HEK293 (cell line): ENCODE measurements around the gene CDX1.

Experiments used
- CTCF ChIA-PET: fragments of 350-600 bp; formaldehyde crosslinking; extraction: SDS; loops from one replicate; lab custom pipeline; 2021; ENCODE audit warnings: antibody characterized with exemption; lab: Yijun Ruan, JAX
- POLR2A ChIA-PET: fragments of 300-600 bp; formaldehyde crosslinking; extraction: SDS; loops from one replicate; lab custom pipeline; 2020; ENCODE audit warnings: antibody characterized with exemption, inconsistent platforms; lab: Yijun Ruan, JAX
- H3K27ac ChIP-seq: fragments of 200-500 bp; sonication (Bioruptor generic); 2 replicates; pipeline ENCODE4 v1.5.1; 2014; ENCODE audit warnings: low read depth, low read length, control low read depth, inconsistent platforms; ENCODE audit errors: extremely low read depth
- H3K36me3 ChIP-seq, 2 experiments: fragments of 200-500 bp in 1 of 2; sonication (Bioruptor generic) in 1 of 2; 1 replicate in 1 of 2; 2 replicates in 1 of 2; pipeline ENCODE4 v1.5.1; 2014 to 2017; ENCODE audit warnings: inconsistent platforms in 2 of 2, low read length in 2 of 2; ENCODE audit not compliant: control insufficient read depth in 2 of 2, insufficient read depth in 1 of 2
- H3K4me1 ChIP-seq: fragments of 200-500 bp; sonication (Bioruptor generic); 2 replicates; pipeline ENCODE4 v1.5.1; 2014; ENCODE audit warnings: mild to moderate bottlenecking, low read length, inconsistent platforms; ENCODE audit not compliant: control insufficient read depth, insufficient read depth
- H3K4me3 ChIP-seq: 2 replicates; pipeline ENCODE4 v1.5.1; 2011; ENCODE audit warnings: low read depth, mild to moderate bottlenecking, control low read depth, low read length, moderate library complexity
- H3K9me3 ChIP-seq: fragments of 200-500 bp; sonication (Bioruptor generic); 2 replicates; pipeline ENCODE4 v1.5.1; 2014; ENCODE audit warnings: low read depth, low read length, inconsistent platforms; ENCODE audit not compliant: control insufficient read depth, insufficient read depth
- KLF9 ChIP-seq: fragments of 450-650 bp; formaldehyde crosslinking; IDR thresholded peaks from 2 replicates; pipeline ENCODE4 v1.5.1; 2016; ENCODE audit warnings: missing biosample characterization, missing genetic modification characterization, low read depth
- MEIS1 ChIP-seq: sonication (generic); formaldehyde crosslinking; IDR thresholded peaks from 2 replicates; pipeline ENCODE4 v1.8.1; 2022; ENCODE audit warnings: missing genetic modification reagents, mild to moderate bottlenecking, borderline replicate concordance
- RBAK ChIP-seq: fragments of 450-650 bp; formaldehyde crosslinking; IDR thresholded peaks from 2 replicates; pipeline ENCODE4 v1.5.1; 2016; ENCODE audit warnings: missing biosample characterization, missing genetic modification characterization
- SCRT1 ChIP-seq: fragments of 450-650 bp; formaldehyde crosslinking; IDR thresholded peaks from 2 replicates; pipeline ENCODE4 v1.5.1; 2016; ENCODE audit warnings: missing biosample characterization, missing genetic modification characterization, borderline replicate concordance
- SCRT2 ChIP-seq: fragments of 450-650 bp; formaldehyde crosslinking; IDR thresholded peaks from 2 replicates; pipeline ENCODE4 v1.5.1; 2016; ENCODE audit warnings: missing biosample characterization, missing genetic modification characterization
- SP2 ChIP-seq: fragments of 450-650 bp; formaldehyde crosslinking; IDR thresholded peaks from 2 replicates; pipeline ENCODE4 v1.5.1; 2016; ENCODE audit warnings: missing biosample characterization, missing genetic modification characterization
- TRIM28 ChIP-seq: IDR thresholded peaks from 2 replicates; pipeline ENCODE4 v1.6.1; 2011; ENCODE audit warnings: low read length, control low read depth, borderline replicate concordance
- ZNF133 ChIP-seq: fragments of 450-650 bp; formaldehyde crosslinking; IDR thresholded peaks from 2 replicates; pipeline ENCODE4 v1.5.1; 2016; ENCODE audit warnings: missing biosample characterization, missing genetic modification characterization
- ZNF19 ChIP-seq: fragments of 450-650 bp; formaldehyde crosslinking; IDR thresholded peaks from 2 replicates; pipeline ENCODE4; 2016; ENCODE audit warnings: missing biosample characterization, missing genetic modification characterization, low read depth
- ZNF2 ChIP-seq: fragments of 450-650 bp; formaldehyde crosslinking; IDR thresholded peaks from 2 replicates; pipeline ENCODE4 v1.5.1; 2016; ENCODE audit warnings: missing biosample characterization, missing genetic modification characterization
- ZNF202 ChIP-seq: fragments of 450-650 bp; formaldehyde crosslinking; IDR thresholded peaks from 2 replicates; pipeline ENCODE4 v1.5.1; 2016; ENCODE audit warnings: missing biosample characterization, missing genetic modification characterization, borderline replicate concordance
- ZNF239 ChIP-seq: fragments of 450-650 bp; formaldehyde crosslinking; IDR thresholded peaks from 2 replicates; pipeline ENCODE4 v1.5.1; 2016; ENCODE audit warnings: missing biosample characterization, missing genetic modification characterization
- ZNF37A ChIP-seq: fragments of 450-650 bp; IDR thresholded peaks from 2 replicates; pipeline ENCODE4 v1.5.1; 2018; ENCODE audit warnings: missing biosample characterization, missing genetic modification characterization
- ZNF513 ChIP-seq: fragments of 450-650 bp; IDR thresholded peaks from 2 replicates; pipeline ENCODE4 v1.5.1; 2018; ENCODE audit warnings: missing biosample characterization, missing genetic modification characterization
- ZNF530 ChIP-seq: fragments of 450-650 bp; formaldehyde crosslinking; IDR thresholded peaks from 2 replicates; pipeline ENCODE4 v1.5.1; 2016; ENCODE audit warnings: low read depth, missing biosample characterization, missing genetic modification characterization
- ZNF555 ChIP-seq: fragments of 450-650 bp; formaldehyde crosslinking; conservative IDR thresholded peaks from 2 replicates; pipeline ENCODE4 v1.5.1; 2017; ENCODE audit warnings: missing biosample characterization, mild to moderate bottlenecking, missing genetic modification characterization, inconsistent platforms
- ZNF585B ChIP-seq: fragments of 450-650 bp; formaldehyde crosslinking; IDR thresholded peaks from 2 replicates; pipeline ENCODE4 v1.5.1; 2016; ENCODE audit warnings: missing biosample characterization, missing genetic modification characterization
- ZNF610 ChIP-seq: fragments of 450-650 bp; formaldehyde crosslinking; IDR thresholded peaks from 2 replicates; pipeline ENCODE4 v1.5.1; 2016; ENCODE audit warnings: missing biosample characterization, missing genetic modification characterization, borderline replicate concordance
- ZNF658 ChIP-seq: fragments of 450-650 bp; formaldehyde crosslinking; IDR thresholded peaks from 2 replicates; pipeline ENCODE4; 2016; ENCODE audit warnings: missing biosample characterization, missing genetic modification characterization
- ZNF664 ChIP-seq: fragments of 450-650 bp; formaldehyde crosslinking; IDR thresholded peaks from 2 replicates; pipeline ENCODE4 v1.5.1; 2016; ENCODE audit warnings: missing biosample characterization, missing genetic modification characterization
- TF ChIP-seq, protein P1 (sequence below): fragments of 450-650 bp; formaldehyde crosslinking; IDR thresholded peaks from 2 replicates; pipeline ENCODE4 v1.5.1; 2016; ENCODE audit warnings: missing biosample characterization, missing genetic modification characterization
- TF ChIP-seq, protein P2 (sequence below): fragments of 450-650 bp; formaldehyde crosslinking; IDR thresholded peaks from 2 replicates; pipeline ENCODE4 v1.5.1; 2017; ENCODE audit warnings: missing biosample characterization, missing genetic modification characterization
- TF ChIP-seq, protein P3 (sequence below): fragments of 450-650 bp; formaldehyde crosslinking; IDR thresholded peaks from 2 replicates; pipeline ENCODE4 v1.5.1; 2016; ENCODE audit warnings: missing biosample characterization, missing genetic modification characterization

Gene CDX1

DNA sequence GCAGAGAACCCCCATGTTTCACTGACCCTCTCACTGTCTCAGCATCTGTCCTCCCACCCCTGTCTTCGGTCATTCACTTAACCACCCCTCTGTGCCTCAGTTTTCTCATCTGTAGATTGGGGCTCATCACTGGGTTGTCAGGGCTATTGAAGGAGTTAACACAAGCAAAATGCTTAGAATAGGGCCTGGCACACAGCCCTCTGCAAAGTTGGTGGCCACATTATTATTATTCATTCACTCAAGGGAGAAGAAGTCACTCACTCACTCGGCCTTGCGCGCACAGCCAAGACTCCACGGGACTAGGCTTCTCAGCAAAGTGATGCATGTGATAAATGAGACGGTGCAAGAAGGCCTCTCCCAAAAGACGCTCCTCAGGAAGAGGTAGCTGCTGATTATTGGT, 18.9 kb upstream of the CDX1 start:
- Histone ChIP-seq H3K36me3 (no peaks in the 10 kb centered on the region), H3K9me3 (no peaks in the 10 kb centered on the region), H3K27ac (no peak overlapping the region), H3K4me3 (no peak overlapping the region), H3K4me1 (0 out of 2 replicates have a peak, but pooled peaks cover 3% of the 10 kb centered on the region)
- POLR2A ChIA-PET, result no interaction called here
- CTCF ChIA-PET, result interaction anchor here (0.9 to 1.0 kb wide), 2 partner anchors 17 to 18 kb away, joined by 3 read pairs; no protein-coding TSS in a partner anchor
- no peak for TF ChIP-seq KLF9 (tag by site-specific recombination)
- TF ChIP-seq SCRT1, result no peak
- no peak for TF ChIP-seq ZNF2 (tag by site-specific recombination)
- no peak for TF ChIP-seq ZNF19
- TF ChIP-seq ZNF239, result no peak
- no peak for TF ChIP-seq ZNF658 (tag by site-specific recombination)
- no peak for TF ChIP-seq ZNF555 (tag by site-specific recombination)
- TF ChIP-seq, protein P1, sequence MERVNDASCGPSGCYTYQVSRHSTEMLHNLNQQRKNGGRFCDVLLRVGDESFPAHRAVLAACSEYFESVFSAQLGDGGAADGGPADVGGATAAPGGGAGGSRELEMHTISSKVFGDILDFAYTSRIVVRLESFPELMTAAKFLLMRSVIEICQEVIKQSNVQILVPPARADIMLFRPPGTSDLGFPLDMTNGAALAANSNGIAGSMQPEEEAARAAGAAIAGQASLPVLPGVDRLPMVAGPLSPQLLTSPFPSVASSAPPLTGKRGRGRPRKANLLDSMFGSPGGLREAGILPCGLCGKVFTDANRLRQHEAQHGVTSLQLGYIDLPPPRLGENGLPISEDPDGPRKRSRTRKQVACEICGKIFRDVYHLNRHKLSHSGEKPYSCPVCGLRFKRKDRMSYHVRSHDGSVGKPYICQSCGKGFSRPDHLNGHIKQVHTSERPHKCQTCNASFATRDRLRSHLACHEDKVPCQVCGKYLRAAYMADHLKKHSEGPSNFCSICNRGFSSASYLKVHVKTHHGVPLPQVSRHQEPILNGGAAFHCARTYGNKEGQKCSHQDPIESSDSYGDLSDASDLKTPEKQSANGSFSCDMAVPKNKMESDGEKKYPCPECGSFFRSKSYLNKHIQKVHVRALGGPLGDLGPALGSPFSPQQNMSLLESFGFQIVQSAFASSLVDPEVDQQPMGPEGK, result no peak
- TF ChIP-seq, protein P2, sequence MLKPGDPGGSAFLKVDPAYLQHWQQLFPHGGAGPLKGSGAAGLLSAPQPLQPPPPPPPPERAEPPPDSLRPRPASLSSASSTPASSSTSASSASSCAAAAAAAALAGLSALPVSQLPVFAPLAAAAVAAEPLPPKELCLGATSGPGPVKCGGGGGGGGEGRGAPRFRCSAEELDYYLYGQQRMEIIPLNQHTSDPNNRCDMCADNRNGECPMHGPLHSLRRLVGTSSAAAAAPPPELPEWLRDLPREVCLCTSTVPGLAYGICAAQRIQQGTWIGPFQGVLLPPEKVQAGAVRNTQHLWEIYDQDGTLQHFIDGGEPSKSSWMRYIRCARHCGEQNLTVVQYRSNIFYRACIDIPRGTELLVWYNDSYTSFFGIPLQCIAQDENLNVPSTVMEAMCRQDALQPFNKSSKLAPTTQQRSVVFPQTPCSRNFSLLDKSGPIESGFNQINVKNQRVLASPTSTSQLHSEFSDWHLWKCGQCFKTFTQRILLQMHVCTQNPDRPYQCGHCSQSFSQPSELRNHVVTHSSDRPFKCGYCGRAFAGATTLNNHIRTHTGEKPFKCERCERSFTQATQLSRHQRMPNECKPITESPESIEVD, result no peak
- no peak for TF ChIP-seq ZNF513 (tag by site-specific recombination)
- TF ChIP-seq SP2 (tag by site-specific recombination), result no peak
- TF ChIP-seq ZNF585B (tag by site-specific recombination), result no peak
- no peak for TF ChIP-seq RBAK (tag by site-specific recombination)
- no peak for TF ChIP-seq MEIS1 (CRISPR knock-in tag)

DNA sequence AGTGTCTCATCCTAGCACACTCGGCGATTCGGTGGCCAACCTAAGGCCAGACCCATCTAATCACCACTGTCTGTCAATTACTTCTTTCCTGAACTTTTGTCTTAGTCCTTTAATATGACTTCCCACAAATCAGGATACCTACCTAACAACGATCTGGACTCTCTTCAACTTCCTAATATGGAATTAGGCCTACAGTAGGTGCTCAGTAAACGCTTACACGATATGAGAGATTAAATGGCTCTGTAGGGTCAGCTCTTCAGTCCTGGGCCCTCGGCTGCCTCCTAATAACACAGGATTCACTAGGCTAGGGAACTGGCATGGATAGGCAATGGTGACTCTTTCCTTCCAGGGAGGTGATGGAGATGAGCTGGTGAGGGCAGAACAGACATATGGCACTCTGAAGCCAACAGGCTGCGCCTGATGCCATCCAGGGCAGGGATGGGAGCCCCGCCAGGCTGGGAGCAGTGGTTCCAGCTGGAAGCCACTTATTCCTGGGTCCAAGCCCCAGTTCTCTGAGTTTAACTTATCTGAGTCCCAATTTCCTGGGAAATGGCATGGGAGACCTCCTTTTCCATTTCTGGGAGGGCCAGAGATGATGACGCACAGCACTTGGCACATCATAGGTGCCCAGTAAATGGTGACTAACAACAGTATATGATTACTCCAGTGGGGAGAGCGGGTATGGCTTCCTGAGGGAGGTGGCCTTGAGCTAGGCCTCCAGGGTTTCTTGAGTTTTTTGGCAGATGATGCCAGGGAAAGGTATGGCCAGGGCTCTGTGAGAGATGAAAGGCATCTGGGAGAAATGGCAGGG, 18.3 kb upstream of the CDX1 start:
- ChIA-PET CTCF (interaction anchor here (0.9 to 1.2 kb wide), 3 partner anchors 18 to 20 kb away, joined by 3 to 4 read pairs (median 3); no protein-coding TSS in a partner anchor), POLR2A (no interaction called here)
- Histone ChIP-seq H3K9me3 (no peaks in the 10 kb centered on the region), H3K27ac (no peak overlapping the region), H3K36me3 (no peaks in the 10 kb centered on the region), H3K4me3 (no peak overlapping the region), H3K4me1 (0 out of 2 replicates have a peak, but pooled peaks cover 3% of the 10 kb centered on the region)
- TF ChIP-seq ZNF530 (no peak), ZNF664 (tag by site-specific recombination) (peak; percentile 70)

GRCh38 chr5:150149618-150150017, 17.0 kb upstream of the CDX1 start:
- CTCF ChIA-PET, result interaction anchor here (0.6 kb wide), 1 partner anchor 18 kb away, joined by 4 read pairs; no protein-coding TSS in a partner anchor
- no peaks in the 10 kb centered on the region for H3K4me1 ChIP-seq
- H3K9me3 ChIP-seq, result no peaks in the 10 kb centered on the region
- H3K27ac ChIP-seq, result no peak overlapping the region
- POLR2A ChIA-PET, result no interaction called here
- no peaks in the 10 kb centered on the region for H3K36me3 ChIP-seq
- H3K4me3 ChIP-seq, result no peak overlapping the region
- no peak for TF ChIP-seq ZNF610 (tag by site-specific recombination)
- no peak for TF ChIP-seq ZNF202 (tag by site-specific recombination)
- no peak for TF ChIP-seq SCRT2 (tag by site-specific recombination)
- TF ChIP-seq ZNF133 (tag by site-specific recombination), result no peak
- TF ChIP-seq, protein P3, sequence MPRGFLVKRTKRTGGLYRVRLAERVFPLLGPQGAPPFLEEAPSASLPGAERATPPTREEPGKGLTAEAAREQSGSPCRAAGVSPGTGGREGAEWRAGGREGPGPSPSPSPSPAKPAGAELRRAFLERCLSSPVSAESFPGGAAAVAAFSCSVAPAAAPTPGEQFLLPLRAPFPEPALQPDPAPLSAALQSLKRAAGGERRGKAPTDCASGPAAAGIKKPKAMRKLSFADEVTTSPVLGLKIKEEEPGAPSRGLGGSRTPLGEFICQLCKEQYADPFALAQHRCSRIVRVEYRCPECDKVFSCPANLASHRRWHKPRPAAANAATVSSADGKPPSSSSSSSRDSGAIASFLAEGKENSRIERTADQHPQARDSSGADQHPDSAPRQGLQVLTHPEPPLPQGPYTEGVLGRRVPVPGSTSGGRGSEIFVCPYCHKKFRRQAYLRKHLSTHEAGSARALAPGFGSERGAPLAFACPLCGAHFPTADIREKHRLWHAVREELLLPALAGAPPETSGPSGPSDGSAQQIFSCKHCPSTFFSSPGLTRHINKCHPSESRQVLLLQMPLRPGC, result no peak
- no peak for TF ChIP-seq TRIM28
- no peak for TF ChIP-seq ZNF37A (tag by site-specific recombination)
